Embryonic facial prominence (tissue), 1 donor: ENCODE data around the gene NRCAM.

Source experiments
- DNase-seq: peaks from one replicate; pipeline ENCODE4 v3.0.0-alpha.2; 2016; ENCODE audit errors: extremely low spot score

The NRCAM gene

DNA sequence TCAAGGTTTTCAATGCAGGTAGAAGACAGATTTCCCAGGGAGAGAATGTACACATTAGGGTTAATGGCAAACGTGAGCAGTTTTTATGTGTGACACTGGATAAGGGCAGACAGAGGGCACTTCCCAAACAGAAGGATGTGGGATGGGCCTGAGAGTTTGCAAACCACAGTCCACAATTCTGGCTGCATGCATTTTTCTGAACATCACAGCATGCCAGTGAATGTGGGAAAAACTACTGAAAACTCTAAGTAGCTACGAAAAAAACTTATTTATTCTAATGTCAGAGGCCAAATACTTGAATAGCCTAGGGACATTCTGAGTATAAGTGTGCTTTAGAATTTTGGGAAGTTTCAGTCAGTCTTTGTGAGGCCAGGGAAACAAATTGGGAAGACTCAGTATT is 145.9 kb downstream of the NRCAM start:
- no peak for DNase-seq

DNA sequence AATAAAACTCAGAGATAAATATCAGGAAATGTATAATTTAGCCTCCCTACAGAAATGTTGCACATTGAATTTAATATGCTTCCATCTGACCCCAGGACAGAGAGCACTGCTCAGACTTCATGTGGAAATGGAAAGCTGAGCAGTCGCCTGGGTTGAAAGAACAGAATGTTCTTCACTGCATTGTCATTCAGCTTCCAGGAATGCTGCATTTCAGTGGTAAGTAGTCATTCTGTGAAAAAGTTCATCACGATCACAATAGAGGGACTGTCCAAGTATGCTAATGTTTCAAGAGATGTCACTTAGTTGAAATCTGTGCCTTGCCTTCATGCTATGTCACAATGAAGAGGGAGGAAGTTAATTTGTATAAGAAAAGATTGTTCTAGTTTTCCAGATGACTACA is 147.3 kb downstream of the NRCAM start:
- DNase-seq: no peak

DNA sequence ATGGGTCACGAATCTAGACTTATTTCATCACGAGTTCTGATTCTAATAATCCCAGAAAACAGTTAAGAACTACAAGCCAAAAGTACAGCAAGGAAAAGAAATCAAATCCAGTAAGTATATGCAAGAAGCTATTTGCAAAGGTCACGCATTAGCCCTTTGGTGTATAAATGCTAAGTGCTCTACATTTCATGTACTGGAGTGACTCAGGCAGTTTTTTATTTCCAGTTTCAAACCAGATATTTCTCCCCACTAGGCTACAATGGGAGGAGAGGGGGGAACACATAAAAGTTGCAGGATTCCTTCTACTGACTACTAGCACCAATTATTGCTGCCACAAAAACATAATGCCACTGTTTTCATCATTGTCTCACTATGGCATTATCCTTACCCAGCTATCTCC is 148.0 kb downstream of the NRCAM start:
- DNase-seq: no peak

DNA sequence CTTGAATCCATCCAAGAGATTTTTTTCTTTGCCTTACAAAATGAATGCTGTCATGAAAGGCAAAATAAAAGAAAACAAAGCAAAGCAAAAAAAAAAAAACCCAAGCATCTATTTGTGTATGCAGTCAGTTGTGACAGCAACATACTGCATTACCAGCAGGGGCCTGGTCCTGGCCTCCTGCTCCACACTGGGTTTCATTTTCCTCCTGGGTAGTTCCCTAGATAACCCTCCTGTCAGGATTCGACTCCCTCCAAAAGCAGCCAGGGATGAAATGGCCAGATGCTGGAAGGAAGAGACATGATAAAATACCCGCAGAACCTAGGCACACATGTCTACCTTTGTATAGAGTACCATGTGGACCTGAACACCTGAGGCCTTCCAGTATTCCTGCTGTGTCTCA is 148.6 kb downstream of the NRCAM start:
- no peak for DNase-seq

DNA sequence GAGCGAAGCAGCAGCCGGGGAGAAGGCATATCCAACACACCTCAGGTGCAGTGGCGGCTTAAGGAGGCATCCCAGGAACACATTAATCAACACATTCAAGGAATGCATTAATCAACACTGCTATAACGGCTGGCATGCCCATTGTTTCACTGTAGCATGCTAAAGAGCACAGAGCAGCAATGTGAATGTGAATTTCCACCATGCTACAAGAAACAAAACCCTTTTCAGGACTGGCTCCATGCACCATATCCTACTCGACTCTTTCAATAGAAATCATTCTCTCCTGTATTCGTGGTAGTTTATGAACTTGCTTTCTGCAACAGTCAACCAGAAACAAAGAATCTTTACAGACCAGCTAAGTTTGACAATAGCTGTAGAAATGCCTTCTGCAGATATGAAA is 149.0 kb downstream of the NRCAM start:
- no peak for DNase-seq

DNA sequence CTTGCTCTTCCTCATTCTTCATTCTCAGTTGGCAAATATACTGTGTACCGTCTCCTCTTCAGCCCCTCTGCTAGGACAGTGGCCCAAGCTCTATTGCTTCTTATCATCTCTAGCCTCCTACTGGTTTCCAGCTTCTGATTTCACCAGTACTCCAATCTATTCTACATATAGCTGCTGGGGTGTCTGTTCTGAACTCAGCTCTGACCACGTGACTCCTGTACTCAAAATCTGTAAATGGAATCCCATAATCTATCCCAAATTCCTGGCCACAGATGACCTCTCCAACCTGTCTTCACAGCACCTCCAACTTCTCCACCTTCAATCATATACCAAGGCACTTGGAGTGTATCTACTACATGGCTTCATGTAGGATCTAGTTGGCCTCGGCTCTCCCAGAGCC is 152.9 kb downstream of the NRCAM start:
- no peak for DNase-seq

DNA sequence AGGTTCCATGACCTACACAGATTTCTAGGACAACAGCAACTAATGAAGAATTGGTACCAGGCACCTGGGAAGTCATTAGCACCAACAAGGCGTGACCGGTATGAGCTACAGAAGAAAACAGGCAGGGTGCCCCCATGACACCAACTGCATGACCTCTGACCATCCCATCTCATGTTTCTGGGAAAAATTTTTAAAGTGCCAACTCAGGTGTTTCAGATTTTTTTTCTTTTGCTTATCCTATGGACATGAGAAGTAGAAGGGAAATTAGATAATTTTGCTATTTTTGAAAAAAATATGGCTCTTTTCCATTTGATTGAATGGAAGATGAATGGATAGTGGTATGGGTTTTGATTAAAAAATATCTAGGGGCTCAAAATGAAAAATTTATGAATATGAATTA is 154.8 kb downstream of the NRCAM start:
- no peak for DNase-seq

DNA sequence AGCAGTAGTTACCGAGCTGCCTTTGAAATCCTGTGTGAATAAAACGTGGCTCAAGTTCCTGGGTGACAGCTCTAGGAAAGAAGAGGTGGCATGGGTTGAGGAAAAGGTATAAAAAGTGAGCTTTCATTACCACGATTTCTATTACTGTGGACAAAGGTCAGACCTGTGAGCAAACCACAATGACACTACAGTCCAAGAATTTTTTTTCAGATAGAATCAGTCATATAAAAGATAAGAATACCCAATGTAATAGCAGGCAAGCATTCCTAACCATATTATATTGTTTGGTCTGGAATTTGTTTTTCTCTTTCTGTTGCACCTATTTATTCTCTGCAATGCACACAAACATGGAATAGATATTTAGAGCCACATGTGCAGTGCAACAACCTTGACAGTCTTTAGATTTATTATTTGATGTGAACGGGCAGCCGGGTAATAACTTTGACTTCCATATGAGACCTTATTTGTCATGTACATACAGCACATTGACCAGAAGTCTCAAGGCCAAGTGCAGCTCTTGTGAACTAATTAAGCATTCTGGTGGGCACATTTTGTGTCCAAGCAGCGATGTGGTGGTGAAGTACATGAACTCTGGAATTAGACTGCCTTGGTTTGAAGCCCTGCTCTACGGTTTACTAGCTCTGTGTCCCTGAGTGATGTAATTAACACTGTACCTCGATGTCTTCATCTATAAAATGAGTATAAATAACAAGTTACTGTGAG is 156.8 kb downstream of the NRCAM start:
- DNase-seq: no peak

DNA sequence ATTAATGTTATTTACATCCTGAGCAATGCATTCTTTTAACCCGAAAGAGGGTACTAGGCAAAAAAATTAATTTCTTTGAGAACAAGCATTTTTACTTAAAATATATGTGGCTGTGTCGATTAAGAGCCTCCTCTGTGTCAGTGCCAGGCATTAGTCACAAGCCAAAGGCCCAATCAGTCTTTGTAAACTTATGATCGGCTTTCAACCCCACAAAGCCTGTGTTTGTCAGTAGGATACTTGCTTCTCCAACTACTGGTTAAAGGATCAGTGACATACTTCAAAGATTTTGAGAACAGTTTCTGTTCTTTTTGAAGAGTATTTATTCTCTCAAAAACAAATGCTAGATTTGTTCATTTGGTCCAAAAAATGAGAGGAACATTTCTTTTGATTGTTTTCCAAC is 159.3 kb downstream of the NRCAM start:
- DNase-seq: no peak

DNA sequence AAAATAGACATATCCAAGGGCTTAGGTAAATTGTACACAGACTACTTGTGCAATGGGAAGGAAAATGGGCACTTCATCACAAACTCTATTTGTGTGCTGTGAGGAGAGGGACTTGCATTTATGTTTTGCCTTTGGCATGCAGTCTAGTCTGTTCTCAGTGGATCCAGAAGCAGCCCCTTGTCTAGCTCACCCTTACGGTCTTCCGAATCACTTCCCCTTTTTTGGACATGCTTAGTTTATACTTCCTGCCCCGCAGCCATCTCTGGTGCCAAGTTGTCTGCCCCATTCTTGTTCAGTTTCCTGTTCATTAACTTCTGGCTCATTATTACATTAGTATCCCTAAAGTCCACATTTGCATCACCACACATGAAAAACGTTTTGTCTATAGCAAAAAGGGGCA is 161.6 kb downstream of the NRCAM start:
- no peak for DNase-seq

DNA sequence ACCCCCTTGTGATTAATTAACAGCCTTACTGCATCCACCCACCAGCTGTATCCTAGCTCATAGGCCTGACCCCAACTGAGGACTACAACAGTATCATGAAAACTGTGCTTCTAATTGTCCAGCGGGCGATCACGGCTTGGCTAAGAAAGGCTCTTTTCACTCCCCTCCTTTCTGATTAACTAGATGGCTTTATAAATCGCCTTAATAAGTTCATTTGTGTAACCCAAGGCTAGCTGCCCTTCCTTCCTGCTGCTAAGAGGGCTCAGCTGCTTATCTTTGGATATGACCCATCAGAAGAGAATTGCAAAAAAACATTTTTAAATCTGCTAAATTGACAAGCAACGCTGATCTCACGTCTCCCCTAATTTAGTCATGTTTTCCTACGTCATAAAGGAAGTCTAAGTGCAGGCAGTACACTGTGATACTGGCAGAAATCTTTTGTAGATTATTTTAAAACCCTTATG is 163.1 kb downstream of the NRCAM start:
- no peak for DNase-seq

DNA sequence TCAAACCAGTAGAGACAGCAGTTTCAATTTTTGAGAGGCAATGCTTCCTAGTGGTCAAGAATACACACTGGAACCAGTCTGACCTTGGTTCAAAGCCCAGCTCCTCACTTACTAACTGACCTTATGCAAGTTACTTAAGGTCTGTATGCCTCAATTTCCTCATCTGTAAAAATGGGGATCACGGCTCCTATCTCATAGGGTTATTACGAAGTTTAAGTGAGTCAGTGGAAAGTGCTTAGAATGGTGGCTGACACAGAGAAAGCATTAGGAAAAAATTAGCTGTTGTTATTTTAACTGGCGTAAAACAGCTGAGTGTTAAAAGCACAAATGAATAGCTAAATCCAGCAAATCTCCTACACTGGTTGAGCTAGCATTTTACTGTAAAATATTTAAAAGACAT is 163.7 kb downstream of the NRCAM start:
- no peak for DNase-seq

DNA sequence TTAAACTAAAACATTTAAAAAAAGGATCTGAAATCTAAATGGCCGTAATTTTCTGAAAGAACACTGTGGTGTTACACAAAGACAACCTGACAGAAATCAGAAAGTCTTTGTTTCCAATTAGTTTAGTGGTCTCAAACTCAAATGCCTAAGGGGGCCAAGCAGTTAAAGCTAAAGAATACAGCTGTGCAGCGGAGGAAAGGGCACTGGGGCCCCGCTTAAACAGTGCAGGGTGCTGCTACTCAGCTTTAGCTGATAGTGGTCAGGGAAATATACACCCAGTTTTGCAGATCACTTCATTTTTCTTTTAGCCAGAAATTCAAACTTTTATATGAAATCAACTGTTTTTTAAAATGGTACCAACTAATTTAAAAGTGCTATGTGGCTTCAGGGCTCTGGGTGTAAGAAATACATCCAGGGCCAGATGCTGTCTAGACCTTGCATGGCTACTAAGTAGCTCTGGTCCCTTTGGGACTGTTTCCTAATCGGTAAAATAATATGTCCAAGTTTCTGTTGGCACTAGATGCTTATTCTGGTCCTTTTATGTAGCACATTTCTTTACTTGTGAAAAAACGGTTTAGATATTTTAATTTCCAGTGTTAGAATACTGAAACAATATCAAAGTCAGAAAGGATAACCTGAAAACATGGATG is 164.3 kb downstream of the NRCAM start:
- DNase-seq: no peak

DNA sequence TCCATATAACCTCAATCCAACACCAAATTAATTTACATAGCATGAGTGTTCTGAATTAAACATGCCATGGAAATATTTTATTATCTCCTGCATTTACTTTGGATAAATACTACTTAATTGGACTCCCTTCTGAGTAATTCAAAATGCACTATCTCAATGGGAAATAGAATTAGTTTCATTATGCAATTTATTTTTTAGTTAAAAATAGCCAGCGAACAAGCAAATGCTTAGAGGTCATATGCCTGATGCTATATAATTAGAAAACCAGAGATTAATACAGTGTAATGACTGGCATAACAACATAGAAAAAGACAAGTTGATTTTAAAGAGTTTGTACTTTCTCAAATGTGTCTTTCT is 165.1 kb downstream of the NRCAM start:
- DNase-seq: no peak

DNA sequence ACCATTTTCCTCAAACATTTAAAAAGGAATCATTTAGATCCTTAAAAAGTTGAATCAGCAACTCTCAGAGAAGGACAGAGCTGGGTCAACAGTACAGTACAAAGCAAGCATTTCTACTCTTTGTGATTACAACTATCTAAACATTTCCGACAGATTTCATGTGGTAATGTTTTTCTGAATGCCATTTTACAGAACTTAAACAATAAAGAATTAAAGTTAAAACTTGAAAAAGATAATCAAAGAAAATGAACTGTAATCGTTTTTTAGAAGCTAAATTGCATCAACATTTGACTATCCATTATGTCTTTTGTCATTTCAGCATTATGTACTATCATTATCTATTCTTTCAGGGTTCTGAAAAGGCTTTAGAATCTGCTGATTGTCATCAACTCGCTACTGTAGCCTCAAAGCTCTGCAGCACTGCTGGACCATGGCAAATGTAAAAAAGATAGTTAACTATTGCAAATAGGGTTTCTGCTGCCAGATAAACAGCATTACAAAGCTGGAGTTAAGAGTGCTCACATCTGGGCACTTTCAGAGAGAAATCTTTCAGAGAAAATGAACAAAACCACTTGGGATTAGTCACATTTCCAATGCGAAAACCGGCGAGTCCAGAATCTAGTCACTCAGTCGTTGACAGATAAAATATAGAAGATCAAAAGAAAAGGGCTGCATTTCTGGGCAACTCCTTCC is 165.6 kb downstream of the NRCAM start:
- DNase-seq: no peak

DNA sequence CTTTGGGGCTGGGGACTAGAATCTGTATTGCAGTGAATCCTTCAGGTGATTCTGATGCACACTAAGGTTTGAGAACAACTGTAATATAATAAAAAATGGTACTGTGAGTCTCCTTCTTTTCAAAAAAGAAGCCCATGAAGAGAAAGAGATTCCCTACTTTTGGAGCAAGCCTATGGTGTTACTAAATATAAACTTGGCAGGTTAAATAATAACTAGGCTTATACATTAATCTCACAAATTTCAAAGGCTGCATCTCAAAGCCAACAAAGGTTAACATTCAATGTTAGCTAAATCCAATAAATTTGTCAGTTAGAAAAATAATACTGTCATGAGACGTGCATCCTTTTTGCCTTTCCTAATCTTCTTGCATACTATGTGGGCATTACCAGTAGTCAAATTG is 166.4 kb downstream of the NRCAM start:
- DNase-seq: no peak

DNA sequence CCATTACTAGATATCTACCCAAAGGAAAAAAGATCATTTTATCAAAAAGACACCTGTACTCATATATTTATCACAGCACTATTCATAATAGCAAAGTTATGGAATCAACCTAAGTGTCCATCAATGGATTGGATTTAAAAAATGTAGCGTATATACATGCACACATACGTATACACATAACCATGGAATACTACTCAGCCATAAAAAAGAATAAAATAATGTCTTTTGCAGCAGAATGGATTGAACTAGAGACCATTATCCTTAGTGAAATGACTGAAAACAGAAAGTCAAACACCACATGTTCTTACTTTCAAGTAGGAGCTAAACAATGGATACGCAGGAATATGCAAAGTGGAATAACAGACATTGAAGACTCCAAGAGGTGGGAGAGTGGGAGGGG is 168.4 kb downstream of the NRCAM start:
- DNase-seq: no peak

DNA sequence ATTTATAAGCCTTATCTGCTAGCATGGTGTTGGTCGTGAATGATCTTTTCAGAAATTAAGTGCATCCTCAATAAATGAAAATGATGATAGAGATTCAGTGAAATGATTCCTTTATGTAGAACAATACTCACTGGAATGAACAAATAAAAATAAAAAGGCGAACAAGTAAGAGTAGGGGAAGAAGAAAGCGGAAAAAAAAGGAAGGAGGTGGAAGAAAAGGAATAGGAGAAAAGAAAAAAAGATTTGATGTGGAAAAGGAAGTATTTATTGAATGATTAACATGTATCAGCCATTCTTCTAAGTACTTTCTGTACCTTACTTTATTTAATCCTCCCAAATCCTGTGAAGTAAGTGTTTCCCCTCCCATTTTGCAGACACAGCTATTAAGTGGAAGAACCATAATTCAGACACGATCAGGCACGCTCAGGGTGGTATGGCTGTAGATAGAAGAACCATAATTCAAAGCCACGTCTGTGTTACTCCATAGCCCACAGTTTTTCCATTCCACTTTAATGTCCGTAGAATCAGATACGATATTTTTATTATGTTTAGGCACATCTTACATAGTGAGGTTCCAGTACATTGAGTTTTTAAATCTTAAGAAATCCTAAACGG is 169.8 kb downstream of the NRCAM start:
- no peak for DNase-seq

DNA sequence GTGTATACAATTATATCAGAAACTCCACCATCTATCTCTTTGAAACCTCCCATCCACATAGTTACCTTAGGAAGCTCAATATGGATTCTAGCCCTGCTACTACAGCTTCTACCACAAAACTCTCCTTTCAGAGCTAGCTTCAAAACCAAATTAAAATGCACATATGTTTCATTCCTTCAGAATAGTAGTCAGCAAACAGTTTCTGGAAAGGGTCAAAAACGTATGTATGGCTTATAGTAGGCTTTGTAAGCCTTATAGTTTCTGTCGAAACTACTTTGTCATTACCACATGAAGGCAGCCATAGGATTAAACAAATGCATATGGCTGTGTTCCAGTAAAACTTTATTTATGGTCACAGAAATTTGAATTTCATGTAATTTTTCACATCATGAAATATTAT is 170.5 kb downstream of the NRCAM start:
- DNase-seq: no peak

DNA sequence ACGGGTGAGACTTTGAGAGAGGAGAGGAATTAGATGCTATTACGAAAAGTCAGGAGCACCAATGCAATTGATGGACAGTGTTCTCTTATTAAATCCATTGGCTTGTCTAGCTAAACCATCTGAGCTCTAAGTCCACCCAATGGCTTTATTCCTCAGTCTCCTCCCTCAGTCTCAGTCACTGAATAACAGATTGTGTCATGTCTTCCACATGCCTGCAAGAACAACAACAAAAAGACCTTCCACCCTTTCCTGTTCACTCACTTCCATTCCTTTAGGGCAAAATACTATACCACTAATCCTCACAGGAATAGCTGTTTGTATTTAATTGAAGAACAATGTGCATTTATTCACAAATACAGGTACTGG is 171.2 kb downstream of the NRCAM start:
- DNase-seq: no peak

DNA sequence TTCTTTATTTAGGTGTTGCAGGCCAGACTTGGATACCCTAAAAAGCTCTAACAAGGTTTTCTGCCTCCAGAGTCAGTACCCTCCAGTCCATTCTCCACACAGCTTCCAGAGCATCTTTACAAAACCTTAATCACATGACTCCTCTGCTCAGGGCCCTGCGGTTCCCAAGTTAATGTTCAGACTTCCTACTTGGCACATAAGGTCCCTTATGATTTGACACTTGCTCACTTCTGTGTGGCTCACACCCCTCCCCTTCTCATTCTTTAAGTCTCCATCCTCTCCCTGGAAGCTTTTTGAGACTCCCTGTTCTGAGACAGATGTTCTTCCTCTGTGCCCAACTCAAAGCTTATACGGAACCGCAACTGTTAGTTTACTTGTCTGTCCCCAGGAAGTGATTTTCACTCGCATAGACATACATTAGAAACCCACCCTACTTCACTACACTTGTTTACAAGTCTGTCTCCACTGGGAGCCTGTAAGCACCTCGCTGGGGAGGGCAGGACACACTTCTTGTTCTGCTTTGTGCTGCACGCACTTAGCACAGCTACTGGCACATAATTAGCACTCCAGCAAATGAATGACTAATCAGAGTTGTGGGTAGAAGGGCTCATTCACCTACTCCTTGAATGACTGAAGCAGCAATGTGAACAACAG is 171.8 kb downstream of the NRCAM start:
- DNase-seq: no peak

DNA sequence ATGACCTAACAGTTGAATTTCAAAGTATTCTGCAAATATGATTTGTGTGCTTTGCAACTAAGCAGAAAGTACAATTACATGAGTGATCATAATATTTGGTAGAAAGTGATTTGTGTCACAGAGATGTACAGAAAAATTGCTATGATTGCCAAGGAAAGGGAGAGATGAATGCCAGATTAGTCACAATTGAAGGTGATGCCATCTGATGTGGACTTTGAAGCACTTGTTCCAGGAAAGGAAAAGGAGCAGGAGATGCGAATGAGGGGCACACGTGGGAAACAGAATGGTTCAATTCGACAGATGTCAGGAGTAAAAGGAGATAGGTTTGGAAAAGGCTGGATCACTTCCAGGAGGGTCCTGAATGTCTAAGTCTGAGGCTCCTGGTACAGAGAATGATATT is 173.0 kb downstream of the NRCAM start:
- no peak for DNase-seq
